22Rv1 (cell line): ENCODE data around the gene TECR.
A peak's percentile ranks its signal among the peaks of the same experiment; 100 is the strongest.

Source experiments
- H3K27ac ChIP-seq: fragments of 450-650 bp; 2 replicates; pipeline ENCODE4 v1.5.1; 2017
- ZFX ChIP-seq: fragments of 450-650 bp; IDR thresholded peaks from 2 replicates; pipeline ENCODE4 v1.6.1; 2017; ENCODE audit warnings: antibody characterized with exemption, borderline replicate concordance
- TF ChIP-seq, protein P1 (sequence below): fragments of 450-650 bp; IDR thresholded peaks from 2 replicates; pipeline ENCODE4 v1.5.1; 2017; ENCODE audit warnings: mild to moderate bottlenecking

Gene TECR

DNA sequence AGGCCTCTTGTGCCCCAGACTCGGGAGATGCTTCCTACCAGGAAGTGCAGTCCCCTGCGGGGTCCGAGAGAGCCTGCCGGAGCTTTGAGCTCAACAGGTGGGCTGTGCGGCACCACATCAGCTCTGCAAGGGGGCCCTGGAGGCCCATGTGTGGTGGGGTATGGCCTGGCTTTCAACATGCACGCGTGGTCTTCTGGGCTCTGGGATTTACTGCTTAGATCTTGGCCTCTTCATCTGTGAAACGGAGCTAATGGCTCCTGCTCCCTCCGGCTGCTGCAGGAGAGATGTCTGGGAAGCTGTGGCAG is 24.5 kb downstream of the TECR start:
- 0 out of 2 replicates have a peak overlapping the region, but pooled peaks have one; percentile 25 for H3K27ac ChIP-seq
- TF ChIP-seq, protein P1, sequence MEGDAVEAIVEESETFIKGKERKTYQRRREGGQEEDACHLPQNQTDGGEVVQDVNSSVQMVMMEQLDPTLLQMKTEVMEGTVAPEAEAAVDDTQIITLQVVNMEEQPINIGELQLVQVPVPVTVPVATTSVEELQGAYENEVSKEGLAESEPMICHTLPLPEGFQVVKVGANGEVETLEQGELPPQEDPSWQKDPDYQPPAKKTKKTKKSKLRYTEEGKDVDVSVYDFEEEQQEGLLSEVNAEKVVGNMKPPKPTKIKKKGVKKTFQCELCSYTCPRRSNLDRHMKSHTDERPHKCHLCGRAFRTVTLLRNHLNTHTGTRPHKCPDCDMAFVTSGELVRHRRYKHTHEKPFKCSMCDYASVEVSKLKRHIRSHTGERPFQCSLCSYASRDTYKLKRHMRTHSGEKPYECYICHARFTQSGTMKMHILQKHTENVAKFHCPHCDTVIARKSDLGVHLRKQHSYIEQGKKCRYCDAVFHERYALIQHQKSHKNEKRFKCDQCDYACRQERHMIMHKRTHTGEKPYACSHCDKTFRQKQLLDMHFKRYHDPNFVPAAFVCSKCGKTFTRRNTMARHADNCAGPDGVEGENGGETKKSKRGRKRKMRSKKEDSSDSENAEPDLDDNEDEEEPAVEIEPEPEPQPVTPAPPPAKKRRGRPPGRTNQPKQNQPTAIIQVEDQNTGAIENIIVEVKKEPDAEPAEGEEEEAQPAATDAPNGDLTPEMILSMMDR, result no peak
- TF ChIP-seq ZFX, result no peak

DNA sequence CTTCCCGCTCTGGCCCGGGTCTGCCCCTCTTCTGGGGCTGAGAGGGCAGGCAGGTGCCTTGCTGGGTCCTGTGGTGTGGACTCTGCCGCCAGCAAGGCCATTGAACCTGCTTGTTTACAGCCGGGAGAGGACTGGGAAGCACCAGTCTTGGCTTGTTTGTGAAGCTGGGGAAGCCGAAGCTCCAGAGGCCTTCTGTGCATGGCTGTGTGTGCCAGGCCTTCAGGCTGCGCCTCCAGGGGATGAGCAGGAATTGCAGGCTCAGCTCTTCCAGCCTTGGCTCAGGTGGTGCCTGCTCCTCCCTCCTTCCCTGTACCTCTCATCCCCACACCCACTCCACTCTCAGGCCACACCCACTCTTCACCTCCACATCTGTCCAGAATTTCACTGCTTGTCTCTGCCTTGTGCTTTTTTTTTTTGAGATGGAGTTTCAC is 25.0 kb downstream of the TECR start:
- 0 out of 2 replicates have a peak overlapping the region, but pooled peaks have one; percentile 25 for H3K27ac ChIP-seq
- no peak for TF ChIP-seq ZFX
- TF ChIP-seq, protein P1, result no peak

DNA sequence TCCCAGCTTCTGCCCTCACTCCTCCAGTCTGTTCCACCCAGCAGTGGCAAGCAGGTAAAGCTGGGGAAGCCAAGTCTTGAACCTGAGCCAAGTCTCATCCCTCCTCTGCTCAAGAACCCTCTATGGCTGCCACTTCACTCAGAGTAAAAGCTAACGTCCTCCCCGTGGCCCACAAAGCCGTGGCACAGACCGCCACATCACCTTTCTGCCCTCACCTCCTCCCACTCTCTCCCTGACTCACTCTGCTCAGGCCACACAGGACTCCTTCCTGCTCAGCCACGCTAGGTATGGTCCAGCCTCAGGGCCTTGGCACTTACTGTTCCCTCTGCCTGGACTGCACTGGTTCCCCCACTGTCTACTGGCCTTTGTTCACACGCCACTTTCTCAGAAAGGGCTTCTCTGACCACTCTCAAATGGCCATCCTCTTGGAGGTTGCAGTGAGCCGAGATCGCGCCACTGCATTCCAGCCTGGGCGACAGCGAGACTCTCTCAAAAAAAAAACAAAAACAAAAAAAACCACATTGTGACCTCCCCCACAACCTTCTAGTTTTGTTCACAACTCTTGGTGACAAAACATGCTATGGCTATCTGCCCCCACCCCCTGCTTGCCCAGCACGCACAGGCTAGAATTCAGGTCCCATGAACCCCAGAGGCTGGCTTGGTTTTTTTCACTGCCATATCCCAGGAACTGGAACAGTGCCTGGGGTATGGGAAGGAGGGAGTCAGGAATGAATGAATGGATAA is 26.7 kb downstream of the TECR start:
- no peak for TF ChIP-seq ZFX
- TF ChIP-seq, protein P1, result no peak
- H3K27ac ChIP-seq, result no peak overlapping the region

GRCh38 chr19:14556662-14557188 is 27.3 kb downstream of the TECR start:
- H3K27ac ChIP-seq, result no peak overlapping the region
- TF ChIP-seq, protein P1, result peak; percentile 98
- no peak for TF ChIP-seq ZFX

- no peak for TF ChIP-seq ZFX
- H3K27ac ChIP-seq, result no peak overlapping the region
Observed at GRCh38 chr19:14558370-14559066, 29.1 kb downstream of the TECR start.

DNA sequence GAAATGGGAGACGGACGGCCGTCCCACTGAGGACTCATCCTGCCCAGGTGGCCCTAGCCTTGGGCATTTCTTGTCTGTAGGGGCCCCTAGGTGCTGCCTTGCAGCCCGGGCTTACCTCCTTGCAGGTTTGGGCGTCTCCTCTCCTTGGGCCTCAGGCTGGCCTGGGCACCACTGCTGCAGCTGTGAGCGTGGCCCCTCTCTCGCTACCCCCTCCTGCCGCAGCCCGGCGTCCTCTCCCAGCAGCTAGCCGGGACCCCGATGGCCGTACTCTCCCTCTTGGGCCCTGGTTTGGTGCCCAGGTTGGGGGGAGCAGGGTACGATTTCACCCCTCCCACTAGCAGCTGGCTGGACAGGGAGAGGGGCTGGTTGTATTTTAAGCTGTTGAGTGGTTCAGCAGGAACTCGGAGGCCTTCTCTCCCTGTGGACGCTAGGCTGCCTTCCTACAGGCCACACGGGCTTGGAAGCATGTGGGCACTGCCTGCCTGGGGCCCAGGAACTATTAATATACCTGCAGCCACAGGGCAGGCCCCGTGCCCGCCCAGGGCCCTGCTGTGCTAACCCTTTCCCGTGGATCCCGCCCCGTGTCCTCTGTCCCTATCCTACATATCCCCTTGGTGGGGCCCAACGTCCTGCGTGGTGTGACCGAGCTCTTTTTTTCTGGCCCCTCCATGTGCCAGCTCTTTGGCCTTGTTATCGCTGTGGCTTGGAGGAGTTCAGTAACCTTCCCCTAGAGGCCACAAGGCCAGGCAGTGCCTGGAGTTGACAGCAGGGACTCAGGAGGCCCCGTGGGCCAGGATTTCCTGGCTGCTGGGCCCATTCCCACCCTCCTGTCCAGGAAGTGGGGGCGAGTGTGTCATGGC is 30.8 kb downstream of the TECR start:
- no peak overlapping the region for H3K27ac ChIP-seq
- TF ChIP-seq, protein P1, result no peak
- no peak for TF ChIP-seq ZFX

- H3K27ac ChIP-seq, result no peak overlapping the region
- TF ChIP-seq, protein P1, result no peak
- no peak for TF ChIP-seq ZFX
Observed at GRCh38 chr19:14560776-14561108, 31.3 kb downstream of the TECR start.
